Cerebellar nuclear complex (tissue), 1 donor: ENCODE measurements around the gene SLC44A1.
A peak's percentile ranks its signal among the peaks of the same experiment; 100 is the strongest.

Experiments
- DNase-seq, 2 experiments: peaks; one replicate each; lab custom pipeline; 2025; lab: John Stamatoyannopoulos, UW

The SLC44A1 gene

GRCh38 chr9:105244003-105244733, at the start of gene SLC44A1:
TSS of gene SLC44A1 (plus strand) at chr9:105244651. CDS start at chr9:105244869, 218 bp downstream.
- peak; percentile 65 to 84 for DNase-seq

DNA sequence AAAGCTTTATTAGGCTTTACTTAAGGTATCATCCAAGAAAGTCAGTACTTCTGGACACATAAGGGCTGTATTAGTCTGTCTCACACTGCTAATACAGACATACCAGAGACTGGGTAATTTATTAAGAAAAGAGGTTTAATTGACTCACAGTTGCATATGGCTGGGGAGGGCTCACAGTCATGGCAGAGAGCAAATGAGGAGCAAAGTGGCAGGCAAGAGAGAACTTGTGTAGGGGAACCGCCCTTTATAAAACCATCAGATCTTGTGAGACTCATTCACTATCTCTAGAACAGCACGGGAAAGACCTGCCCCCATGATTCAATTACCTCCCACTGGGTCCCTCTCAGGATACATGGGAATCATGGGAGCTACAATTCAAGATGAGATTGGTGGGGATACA, 49.2 kb upstream of the SLC44A1 start:
- DNase-seq: no peak

- DNase-seq: no peak
These were observed 46.4 kb upstream of the SLC44A1 start for GRCh38 chr9:105198023-105198422.

- no peak for DNase-seq
These were observed 45.6 kb upstream of the SLC44A1 start for GRCh38 chr9:105198865-105199264.

DNA sequence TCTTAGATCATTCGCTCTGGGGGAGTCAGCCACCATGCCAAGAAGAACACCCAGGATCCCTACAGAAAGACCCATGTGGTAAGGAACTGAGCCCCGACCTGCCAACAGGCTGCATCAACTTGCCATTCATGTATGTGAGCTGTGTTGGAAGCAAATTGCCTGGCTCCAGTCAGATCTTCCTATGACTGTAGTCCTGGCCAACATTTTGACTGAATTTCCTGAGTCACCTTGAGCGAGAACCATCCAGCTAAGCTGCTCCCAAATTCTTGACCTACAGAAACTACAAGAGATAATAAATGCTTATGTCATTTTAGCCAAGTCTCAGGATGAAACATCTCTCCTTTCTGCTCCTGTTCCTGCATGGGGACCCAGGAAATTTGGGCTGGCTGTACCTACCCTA, 40.0 kb upstream of the SLC44A1 start:
- DNase-seq: no peak

DNA sequence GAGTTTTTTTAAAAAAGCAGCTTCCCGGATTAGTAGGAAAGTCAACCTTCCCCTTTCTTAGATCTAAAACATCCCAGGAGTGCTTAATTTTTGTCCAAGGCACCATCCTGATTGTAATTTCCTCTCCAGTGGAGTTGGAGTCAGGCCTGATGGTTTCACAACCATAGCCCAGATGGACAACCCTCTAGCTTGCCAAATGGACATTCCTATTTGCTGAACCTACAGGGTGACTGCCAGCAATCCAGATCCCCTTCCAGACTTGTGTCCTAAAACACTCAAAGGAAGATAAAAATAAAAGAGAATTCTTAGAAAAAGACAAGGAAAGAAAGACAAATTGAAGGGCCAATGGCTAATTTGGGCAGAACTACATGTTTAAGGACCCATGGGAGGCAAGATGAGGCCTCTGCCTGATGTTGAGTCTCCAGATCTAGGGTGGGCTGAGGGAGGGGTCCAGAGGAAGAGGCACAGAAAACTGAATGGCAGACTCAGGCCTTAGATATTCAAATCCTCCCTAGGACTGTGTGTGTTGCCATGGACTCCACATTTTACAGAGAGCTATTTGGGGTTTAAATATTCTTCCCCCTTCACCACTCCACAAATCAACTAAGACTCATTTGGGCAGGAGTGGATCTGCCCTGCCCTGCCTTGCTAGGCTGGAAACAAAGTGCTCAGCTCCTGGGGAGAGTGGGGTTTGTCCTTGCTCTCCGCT, 38.5 kb upstream of the SLC44A1 start:
- DNase-seq: peak; percentile 54 to 91

DNA sequence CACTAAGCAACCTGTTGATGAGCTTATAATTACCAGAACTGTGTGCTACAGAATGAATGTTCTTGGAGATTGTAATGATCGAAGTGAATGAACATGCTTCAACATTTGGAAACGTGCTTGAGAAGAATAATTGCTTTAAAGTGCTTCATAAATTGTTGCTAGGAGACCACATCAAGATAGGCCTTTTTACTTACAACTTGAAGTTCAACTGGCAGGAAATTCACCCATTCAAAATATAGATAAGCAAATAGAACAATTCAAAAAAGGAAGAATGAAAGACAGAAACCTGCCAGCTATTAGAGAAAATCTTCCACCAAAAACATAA, 38.0 kb upstream of the SLC44A1 start:
- no peak for DNase-seq

DNA sequence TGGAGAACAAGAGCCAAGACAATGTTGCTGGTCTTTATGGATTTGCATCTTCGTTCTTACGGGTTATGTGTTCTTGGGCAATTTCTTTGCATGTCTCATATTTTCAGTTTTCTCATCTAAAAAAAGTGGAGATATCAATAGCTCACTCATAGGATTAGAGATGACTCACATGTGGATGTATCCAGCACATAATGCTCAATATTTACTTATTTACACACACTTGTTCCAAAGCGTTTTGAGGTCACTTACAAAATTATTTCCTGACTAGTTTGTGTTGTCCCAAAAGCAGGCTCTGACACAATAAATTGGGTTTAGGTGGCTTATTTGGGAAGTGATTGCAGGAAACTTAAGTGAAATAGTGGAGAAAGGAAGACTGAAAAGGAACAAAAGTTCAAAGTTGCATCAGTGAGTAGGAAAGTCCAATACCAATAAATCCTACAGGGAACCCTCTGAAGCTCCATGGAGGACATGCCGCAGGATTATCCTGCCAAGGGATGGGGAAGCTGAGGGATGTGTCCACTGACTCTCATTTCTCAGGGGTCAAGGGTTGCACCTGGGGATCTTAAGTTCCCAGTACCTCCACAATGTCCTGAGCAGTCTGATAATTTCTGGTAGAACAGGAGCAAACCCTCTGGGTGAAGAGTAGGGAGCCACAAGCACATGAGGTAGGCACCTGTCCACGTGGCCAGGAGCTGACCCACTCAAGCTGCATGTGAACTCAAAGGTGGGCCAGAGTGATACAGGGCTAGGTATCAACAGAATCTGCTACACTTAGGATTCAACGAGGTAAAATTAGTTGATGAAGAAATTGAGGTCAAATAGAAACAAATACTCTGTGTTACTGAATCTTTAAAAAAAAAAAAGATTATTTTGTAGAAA, 37.4 kb upstream of the SLC44A1 start:
- DNase-seq: no peak

DNA sequence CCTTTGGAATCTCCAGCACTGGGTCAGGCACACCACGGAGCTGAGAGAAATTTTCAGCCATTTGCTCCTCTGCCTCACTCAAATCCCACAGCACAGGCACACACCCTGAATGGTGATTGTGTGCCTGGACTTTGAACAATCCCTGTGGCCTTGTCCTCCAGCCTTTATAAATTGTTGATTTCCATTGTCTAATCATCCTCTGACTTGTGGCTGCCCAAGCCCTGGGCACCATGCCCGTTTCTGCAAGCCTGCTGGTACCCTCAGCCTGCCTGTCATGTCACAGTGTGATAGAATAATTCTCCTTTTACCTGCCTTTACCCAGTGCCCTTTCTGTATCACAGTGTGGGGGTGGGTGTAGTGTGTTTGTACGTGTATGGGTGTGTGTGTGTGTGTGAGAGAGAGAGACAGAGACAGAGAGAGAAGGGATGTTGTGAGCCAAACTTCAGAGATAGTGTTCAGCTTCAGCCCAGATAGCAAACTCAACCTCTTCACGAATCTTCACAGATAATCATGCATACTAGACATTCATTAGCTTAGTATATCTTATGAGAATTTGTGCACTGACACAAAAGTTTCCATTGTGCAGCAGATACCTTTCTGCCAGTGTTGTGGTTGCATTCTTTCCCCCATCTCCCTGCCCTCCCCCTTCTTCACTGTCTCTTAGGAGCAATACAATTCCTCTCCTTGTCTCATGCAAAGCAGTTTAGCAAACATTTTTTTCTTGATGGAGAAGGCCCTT, 27.8 kb upstream of the SLC44A1 start:
- no peak for DNase-seq

GRCh38 chr9:105218673-105219072, 25.8 kb upstream of the SLC44A1 start:
- DNase-seq: no peak

GRCh38 chr9:105219291-105219805, 25.1 kb upstream of the SLC44A1 start:
- no peak for DNase-seq

DNA sequence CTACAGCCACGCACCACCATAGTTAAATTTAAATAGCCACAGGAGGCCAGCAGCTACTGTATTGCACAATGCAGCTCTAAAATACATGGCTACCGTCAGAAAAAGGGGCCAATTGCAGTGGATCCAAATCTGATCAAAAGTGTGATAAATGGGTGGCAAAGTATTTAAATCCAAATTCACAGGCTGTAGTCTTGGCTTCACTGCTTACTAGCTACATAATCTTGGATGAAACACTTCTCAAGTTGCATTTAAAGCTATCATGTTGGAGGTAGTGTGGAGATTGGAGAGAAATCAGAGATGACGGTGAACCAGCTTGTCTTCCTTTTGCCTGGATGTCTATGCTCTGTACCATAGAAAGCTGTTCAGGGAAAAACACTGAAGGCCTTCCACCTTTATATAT, 24.0 kb upstream of the SLC44A1 start:
- no peak for DNase-seq

GRCh38 chr9:105223544-105224140, 20.8 kb upstream of the SLC44A1 start:
- no peak for DNase-seq

GRCh38 chr9:105226055-105226454, 18.4 kb upstream of the SLC44A1 start:
- DNase-seq: no peak

DNA sequence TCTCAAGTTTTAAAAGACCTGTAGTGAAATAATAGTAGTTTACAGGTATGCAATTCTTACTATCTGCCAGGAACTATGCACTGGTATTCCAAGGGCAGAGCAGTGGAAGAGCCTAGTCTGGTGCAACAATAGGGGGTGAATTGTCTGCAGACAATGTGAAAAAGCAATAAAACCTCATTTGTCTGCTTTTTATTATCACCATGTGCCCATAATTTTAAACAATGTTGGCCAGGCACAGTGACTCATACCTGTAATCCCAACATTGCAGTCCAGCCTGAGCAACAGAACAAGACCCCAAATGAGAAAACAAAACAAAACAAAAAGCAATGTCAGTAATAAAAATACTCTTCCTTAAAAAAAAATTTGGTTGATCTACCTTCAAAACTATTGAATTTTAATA, 12.2 kb upstream of the SLC44A1 start:
- DNase-seq: no peak

DNA sequence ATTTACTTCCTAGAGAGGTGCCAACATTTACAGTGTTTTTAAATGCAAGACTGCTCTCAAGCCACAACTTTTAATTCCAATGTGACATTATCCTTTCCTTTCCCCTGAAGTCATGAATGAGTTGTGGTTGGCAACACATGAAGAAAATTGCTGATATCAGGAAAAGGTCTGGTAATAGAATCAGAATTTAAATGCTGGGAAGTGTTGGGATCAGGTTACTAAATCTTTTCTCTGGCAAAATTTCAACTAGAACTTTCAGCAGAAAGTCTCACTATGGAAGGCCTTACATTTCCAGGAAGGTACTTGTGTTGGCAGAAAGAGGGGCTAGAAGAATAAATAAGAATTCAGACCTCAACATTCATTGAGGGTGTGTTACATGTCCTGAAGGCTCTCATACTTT, 10.6 kb upstream of the SLC44A1 start:
- no peak for DNase-seq

DNA sequence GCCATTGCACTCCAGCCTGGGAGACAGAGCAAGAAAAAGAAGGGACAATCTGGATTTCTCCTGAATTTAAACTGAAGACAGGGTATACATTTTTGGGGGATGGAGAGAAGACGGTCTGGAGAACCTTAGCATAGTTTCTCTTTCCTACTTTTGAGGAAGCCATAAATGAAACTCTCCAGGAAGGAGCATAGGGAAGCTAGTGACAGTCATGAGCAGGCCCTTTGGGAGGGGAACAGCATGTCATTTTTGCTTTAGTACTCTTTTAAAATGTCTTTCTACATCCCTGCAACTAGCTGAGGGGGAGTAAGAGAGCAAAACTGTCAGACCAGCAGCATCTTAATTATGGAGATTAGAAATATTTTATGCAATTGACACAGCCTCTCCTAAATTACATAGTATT, 8.2 kb upstream of the SLC44A1 start:
- DNase-seq: no peak

DNA sequence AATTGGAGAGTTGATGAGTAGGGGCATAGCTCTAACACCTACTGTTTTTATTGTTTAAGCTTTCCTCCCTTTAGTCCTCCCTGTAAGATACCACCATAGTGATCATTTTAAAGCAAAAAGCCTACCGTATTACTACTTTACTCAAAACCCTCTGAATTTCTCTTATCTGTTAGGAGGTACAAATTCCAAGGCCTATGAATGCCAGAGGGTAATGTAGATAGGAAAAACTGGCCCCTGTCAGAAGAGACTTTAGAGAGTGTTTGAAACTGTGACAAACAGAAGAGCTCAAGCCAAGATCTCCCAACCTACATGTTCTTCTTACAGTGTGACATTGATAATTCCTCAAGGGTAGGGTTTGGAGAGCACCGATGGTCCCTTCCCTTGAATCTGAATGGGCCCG, 7.2 kb upstream of the SLC44A1 start:
- DNase-seq: no peak

DNA sequence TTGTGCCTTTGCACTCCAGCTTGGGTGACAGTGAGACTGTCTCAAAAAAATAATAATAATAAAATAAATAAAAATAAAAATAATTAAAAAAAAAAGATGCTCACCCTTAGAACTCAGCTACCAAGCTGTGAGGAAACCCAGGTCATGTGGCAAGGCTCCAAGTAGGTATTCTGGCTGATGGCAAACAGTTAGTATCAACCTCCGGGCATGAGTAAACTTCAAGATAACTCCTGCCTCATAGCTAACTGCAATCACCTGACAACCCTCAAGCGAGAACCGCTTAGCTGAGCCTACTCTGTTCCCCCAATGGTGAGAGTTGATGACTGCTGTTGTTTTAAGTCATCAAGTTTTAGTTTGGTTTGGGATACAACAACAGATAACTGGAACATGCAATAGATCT, 6.1 kb upstream of the SLC44A1 start:
- DNase-seq: no peak

- DNase-seq: no peak
These were observed 3.0 kb upstream of the SLC44A1 start for GRCh38 chr9:105241356-105242043.

DNA sequence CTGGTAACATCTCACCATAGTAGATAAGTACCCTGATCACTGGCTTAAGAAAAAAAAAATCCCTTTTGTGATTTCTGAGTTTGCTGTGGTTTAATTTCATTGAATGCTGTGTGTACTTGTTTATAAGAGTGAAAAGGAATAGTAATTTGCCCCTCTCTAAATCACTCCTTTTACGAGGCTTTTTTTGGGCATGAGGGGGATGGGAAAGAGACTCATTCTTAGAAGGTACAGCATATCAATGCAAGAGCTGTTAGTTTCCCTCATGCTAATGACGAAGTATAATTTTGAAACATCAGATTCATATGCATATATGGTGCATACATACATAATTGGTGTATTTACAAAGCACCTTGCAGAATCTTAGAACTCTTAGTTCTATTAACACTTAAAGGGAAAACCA, 2.4 kb upstream of the SLC44A1 start:
- DNase-seq: no peak
